Posterior vena cava (tissue), 2 donors: ENCODE data around the gene RERGL. TPM values are rescaled to one million over a fixed set of nuclear protein-coding genes. Genes with fewer than 3 reads are reported as not detected.
"Not testable (repeated sequence)": the region's sequence is repeated elsewhere in the genome, so short reads cannot be mapped to it uniquely, and the experiment has no call there.

ENCODE experiments used
- DNase-seq: peaks from one replicate; pipeline ENCODE4 v3.0.0-alpha.2; 2020; ENCODE audit warnings: low spot score
- intact Hi-C, 2 donors: fragments of 100-400 bp; cut with DNase I; formaldehyde crosslinking; loops; one replicate each; pipeline versions ENCODE4 v1.14.1 to v1.14.2; 2022 to 2023
- total RNA-seq, 2 donors: library from RNA; stranded (reverse); fragmentation: NEBNext Ultra II Directional; extraction: Animal tissue kit (Norgen Biotek cat#: 25700); gene quantifications; one replicate each; pipeline ENCODE4 v1.2.1, GENCODE V29; 2021
- donor health status: DM: yes; HTN: yes; CAD: no.
- donor health status: DM: yes; HTN: yes; CAD: no.

The RERGL gene
- total RNA-seq, 2 donors from 2014 or later = 3.4 to 7.9 TPM

- intact Hi-C loops = no loop called here
- no peak for DNase-seq
Measured at GRCh38 chr12:18045446-18045992, 44.5 kb downstream of the RERGL start.

- DNase-seq, intact Hi-C loops: not testable (repeated sequence)
Measured at GRCh38 chr12:18040060-18040742, 49.8 kb downstream of the RERGL start.

Other genes with a start within 250 kb of the RERGL start
- gene PIK3C2G, start 171.3 kb upstream of the RERGL start, total RNA-seq = under 1 TPM; 0.09 to 0.10 TPM